Gastroesophageal sphincter (tissue), 4 donors: ENCODE measurements around the gene ARAP1. TPM values are rescaled to one million over a fixed set of nuclear protein-coding genes. Genes with fewer than 3 reads are reported as not detected.

Experiments
- ATAC-seq: fragments of 150-250 bp; one replicate; pipeline ENCODE4 v1.9.1; 2016; ENCODE audit warnings: mild to moderate bottlenecking, moderate library complexity
- H3K27ac ChIP-seq, 4 donors: fragments of 200-600 bp; sonication (generic) in 3 of 4; 1 replicate in 3 of 4; 2 replicates in 1 of 4; pipeline ENCODE4 v1.5.1; 2016 to 2019
- H3K27me3 ChIP-seq: fragments of 200-600 bp; sonication (generic); one replicate; pipeline ENCODE4 v1.5.1; 2019
- H3K36me3 ChIP-seq, 2 donors: fragments of 200-600 bp; sonication (generic); one replicate each; pipeline ENCODE4 v1.5.1; 2019; ENCODE audit warnings: control low read depth in 1 of 2
- H3K4me1 ChIP-seq, 3 donors: fragments of 200-600 bp; sonication (generic); 1 replicate in 2 of 3; 2 replicates in 1 of 3; pipeline ENCODE4 v1.5.1; 2016 to 2019; ENCODE audit warnings: control low read depth in 2 of 3
- H3K4me3 ChIP-seq, 2 donors: fragments of 200-600 bp; sonication (generic); one replicate each; pipeline ENCODE4 v1.5.1; 2019; ENCODE audit warnings: mild to moderate bottlenecking in 1 of 2, moderate library complexity in 1 of 2
- H3K9me3 ChIP-seq, 3 donors: fragments of 200-600 bp; sonication (generic); one replicate each; pipeline ENCODE4 v1.5.1; 2017 to 2019; ENCODE audit warnings: control low read depth in 2 of 3
- CTCF ChIP-seq, 4 experiments: fragments of 200-600 bp in 2 of 4; fragments of 450-650 bp in 2 of 4; sonication (generic) in 1 of 4; IDR thresholded peaks; one replicate each; pipeline ENCODE4 v1.5.1; 2017 to 2019; ENCODE audit warnings: antibody characterized with exemption in 4 of 4, mild to moderate bottlenecking in 2 of 4, moderate library complexity in 2 of 4
- EP300 ChIP-seq: sonication (generic); formaldehyde crosslinking; IDR thresholded peaks from one replicate; pipeline ENCODE4 v1.6.1; 2017; ENCODE audit warnings: antibody characterized with exemption, mild to moderate bottlenecking
- POLR2A ChIP-seq, 2 donors: fragments of 450-650 bp; IDR thresholded peaks; one replicate each; pipeline ENCODE4 v1.6.1; 2017; ENCODE audit warnings: antibody characterized with exemption in 2 of 2, mild to moderate bottlenecking in 2 of 2, moderate library complexity in 1 of 2
- POLR2AphosphoS5 ChIP-seq: sonication (generic); formaldehyde crosslinking; IDR thresholded peaks from one replicate; pipeline ENCODE4 v1.6.1; 2017; ENCODE audit warnings: antibody characterized with exemption
- WGBS, 2 donors: methylation state at CpG; one replicate each; pipeline ENCODE4 v1.1.5; 2018; ENCODE audit warnings: low coverage in 1 of 2; 5-methylcytosine and 5-hydroxymethylcytosine counted together
- total RNA-seq, 4 donors: library from RNA; depleted of rRNA; stranded (reverse); fragments of >200 nt; gene quantifications; one replicate each; pipeline ENCODE4 v1.1.0, GENCODE V29; 2016

ARAP1 gene
- total RNA-seq, 4 donors from 2014 or later, result 72.4 to 125 (median 95.1) TPM

GRCh38 chr11:72755713-72756285 is 3.6 kb upstream of the ARAP1 start:
- H3K27ac ChIP-seq, result no peak overlapping the region
- H3K9me3 ChIP-seq, result no peaks in the 10 kb centered on the region
- no peaks in the 10 kb centered on the region for H3K27me3 ChIP-seq
- no peak for ATAC-seq
- peaks cover 0 to 48% of the 10 kb centered on the region in 2 donors for H3K36me3 ChIP-seq
- TF ChIP-seq CTCF (IDR thresholded peaks at IDR 0.05) (no peak), POLR2A (IDR thresholded peaks at IDR 0.05) (no peak), POLR2AphosphoS5 (no peak), EP300 (no peak)
- peaks cover 0 to 37% (median 16%) of the 10 kb centered on the region in 3 donors for H3K4me1 ChIP-seq
- no peak overlapping the region for H3K4me3 ChIP-seq
- 84 to 96% methylated on average over 3 of the region's 4 CpGs for WGBS, 2 donors

DNA sequence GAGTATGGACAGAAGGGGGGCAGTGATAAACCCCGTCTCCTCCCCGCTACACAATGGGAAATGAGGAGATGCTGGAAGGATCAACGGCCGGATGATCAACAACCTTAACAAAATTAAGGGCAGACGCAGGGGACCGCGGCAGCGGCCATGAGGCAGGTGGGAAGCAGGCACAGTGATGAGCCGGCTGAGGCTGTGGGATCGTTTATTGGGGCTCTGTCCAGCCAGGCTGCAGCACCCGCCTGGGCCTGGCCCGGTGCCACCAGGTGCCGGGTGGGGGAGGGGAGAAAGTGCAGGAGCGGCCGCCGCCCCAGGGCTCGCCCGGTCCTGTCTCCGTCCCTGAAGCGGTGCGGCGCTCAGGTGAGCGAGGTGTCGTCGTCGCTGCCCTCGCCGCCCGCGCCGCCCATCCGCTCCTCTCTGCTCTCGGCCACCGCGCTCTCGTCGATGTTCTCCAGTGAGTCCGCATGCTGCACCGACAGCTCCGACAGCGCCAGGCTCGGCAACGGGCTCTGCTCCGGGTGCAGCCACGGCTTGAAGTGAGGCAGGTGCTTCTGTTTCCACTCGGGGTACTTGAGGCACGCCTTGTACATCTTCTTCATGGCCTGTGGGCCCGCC is 2.4 kb upstream of the ARAP1 start:
- ATAC-seq, result no peak

DNA sequence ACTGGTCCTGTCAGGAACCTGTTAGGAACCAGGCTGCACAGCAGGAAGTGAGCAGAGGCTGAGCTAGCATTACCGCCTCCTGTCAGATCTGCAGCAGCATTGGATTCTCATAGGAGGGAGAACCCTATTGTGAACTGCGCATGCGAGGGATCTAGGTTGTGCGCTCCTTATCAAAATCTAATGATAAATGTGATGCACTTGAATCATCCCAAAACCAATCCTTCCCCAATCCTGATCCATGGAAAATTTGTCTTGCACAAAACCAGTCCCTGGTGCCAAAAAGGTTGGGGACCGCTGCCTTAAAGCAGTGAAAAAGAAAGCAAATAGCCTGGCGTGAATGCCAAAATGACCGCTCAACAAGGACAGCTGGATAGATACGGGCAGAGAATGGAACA is 1.9 kb upstream of the ARAP1 start:
- Histone ChIP-seq H3K27ac (no peak overlapping the region), H3K36me3 (peaks cover 0 to 47% of the 10 kb centered on the region in 2 donors), H3K9me3 (no peaks in the 10 kb centered on the region), H3K4me3 (no peak overlapping the region), H3K4me1 (peaks cover 0 to 49% (median 16%) of the 10 kb centered on the region in 3 donors), H3K27me3 (no peaks in the 10 kb centered on the region)
- no peak for ATAC-seq
- WGBS, 2 donors, result 88 to 100% methylated on average over 1 to 8 of the region's 8 CpGs
- TF ChIP-seq POLR2A (IDR thresholded peaks at IDR 0.05) (no peak), EP300 (no peak), CTCF (IDR thresholded peaks at IDR 0.05) (no peak), POLR2AphosphoS5 (no peak)

More for the DNA sequence above, 2.4 kb upstream of the ARAP1 start:
- H3K9me3 ChIP-seq, result no peaks in the 10 kb centered on the region
- peaks cover 0 to 48% of the 10 kb centered on the region in 2 donors for H3K36me3 ChIP-seq
- no peak overlapping the region for H3K4me3 ChIP-seq
- no peak overlapping the region for H3K27ac ChIP-seq
- no peaks in the 10 kb centered on the region for H3K27me3 ChIP-seq
- WGBS, 2 donors, result 79% methylated on average over 21 of the region's 48 CpGs; no CpG with 5 or more reads in 1 of the 2 donors
- H3K4me1 ChIP-seq, result peaks cover 0 to 48% (median 16%) of the 10 kb centered on the region in 3 donors
- TF ChIP-seq EP300, result no peak
- TF ChIP-seq CTCF (IDR thresholded peaks at IDR 0.05), result no peak
- TF ChIP-seq POLR2A (IDR thresholded peaks at IDR 0.05), result no peak
- no peak for TF ChIP-seq POLR2AphosphoS5

- Histone ChIP-seq H3K36me3 (peaks cover 0 to 41% of the 10 kb centered on the region in 2 donors), H3K4me1 (peaks cover 0 to 44% (median 16%) of the 10 kb centered on the region in 3 donors), H3K4me3 (no peak overlapping the region), H3K27me3 (no peaks in the 10 kb centered on the region), H3K27ac (peak overlapping the region in 1 of 4 donors; percentile 59), H3K9me3 (no peaks in the 10 kb centered on the region)
- no peak for TF ChIP-seq POLR2AphosphoS5
- peak in 1 of 4 experiments; percentile 10 for TF ChIP-seq CTCF (IDR thresholded peaks at IDR 0.05)
- no peak for TF ChIP-seq EP300
- no peak for ATAC-seq
- 60 to 71% methylated on average over 1 of the region's 9 CpGs for WGBS, 2 donors
Observed at GRCh38 chr11:72753341-72754148, 1.3 kb upstream of the ARAP1 start.
